Activated CD8-positive, alpha-beta memory T cell treated with anti-CD3 and anti-CD28 coated beads, Interleukin-2, amount 50 U/mL, for 4 hours (primary cell): ENCODE measurements around the gene CCDC91.
"Not testable (repeated sequence)": the region's sequence is repeated elsewhere in the genome, so short reads cannot be mapped to it uniquely, and the experiment has no call there.

Source experiments
- DNase-seq: peaks from one replicate; pipeline ENCODE4 v3.0.0-alpha.2; 2020

Gene CCDC91

GRCh38 chr12:28186500-28186899 lies 3.8 kb upstream of the CCDC91 start:
- no peak for DNase-seq

DNA sequence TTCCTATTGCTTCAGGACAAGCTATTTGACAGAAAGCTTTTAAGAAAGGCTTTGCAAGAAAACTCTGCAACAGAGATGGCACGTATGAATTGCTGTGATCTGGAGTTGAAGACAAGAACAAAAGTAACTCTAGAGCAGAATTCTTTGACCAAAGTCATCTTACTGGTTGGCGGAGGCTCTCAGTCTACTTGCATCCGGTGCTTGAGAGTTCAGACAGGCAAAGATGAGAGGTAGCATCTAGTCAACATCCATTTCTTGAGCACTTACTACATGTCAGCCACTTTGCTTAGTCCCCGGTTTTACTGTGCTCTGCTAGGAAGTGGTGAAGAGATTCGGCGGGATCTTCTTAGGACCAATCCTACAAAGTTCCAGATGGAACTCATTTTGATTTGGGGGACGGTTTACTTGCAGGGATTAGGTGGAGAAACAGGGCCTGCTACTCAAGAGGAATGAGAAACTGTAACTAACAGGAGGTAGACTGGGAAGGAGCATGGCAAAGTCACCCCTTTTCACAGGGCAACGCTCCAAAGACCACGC lies 404 bp upstream of the CCDC91 start:
- no peak for DNase-seq

- peak; percentile 28 for DNase-seq
Observed at GRCh38 chr12:28191051-28192048, 1.1 kb downstream of the CCDC91 start.

- DNase-seq: no peak
Observed at GRCh38 chr12:28192125-28192524, 1.9 kb downstream of the CCDC91 start.

- DNase-seq: not testable (repeated sequence)
Observed at GRCh38 chr12:28194621-28195020, 4.4 kb downstream of the CCDC91 start.

DNA sequence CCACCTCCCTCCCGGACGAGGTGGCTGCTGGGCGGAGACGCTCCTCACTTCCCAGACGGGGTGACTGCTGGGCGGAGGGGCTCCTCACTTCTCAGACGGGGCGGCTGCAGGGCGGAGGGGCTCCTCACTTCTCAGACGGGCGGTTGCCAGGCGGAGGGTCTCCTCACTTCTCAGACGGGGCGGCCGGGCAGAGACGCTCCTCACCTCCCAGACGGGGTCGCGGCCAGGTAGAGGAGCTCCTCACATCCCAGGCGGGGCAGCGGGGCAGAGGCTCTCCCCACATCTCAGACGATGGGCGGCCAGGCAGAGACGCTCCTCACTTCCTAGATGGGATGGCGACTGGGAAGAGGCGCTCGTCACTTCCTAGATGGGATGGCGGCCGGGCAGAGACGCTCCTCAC lies 10.9 kb downstream of the CCDC91 start:
- DNase-seq: not testable (repeated sequence)

DNA sequence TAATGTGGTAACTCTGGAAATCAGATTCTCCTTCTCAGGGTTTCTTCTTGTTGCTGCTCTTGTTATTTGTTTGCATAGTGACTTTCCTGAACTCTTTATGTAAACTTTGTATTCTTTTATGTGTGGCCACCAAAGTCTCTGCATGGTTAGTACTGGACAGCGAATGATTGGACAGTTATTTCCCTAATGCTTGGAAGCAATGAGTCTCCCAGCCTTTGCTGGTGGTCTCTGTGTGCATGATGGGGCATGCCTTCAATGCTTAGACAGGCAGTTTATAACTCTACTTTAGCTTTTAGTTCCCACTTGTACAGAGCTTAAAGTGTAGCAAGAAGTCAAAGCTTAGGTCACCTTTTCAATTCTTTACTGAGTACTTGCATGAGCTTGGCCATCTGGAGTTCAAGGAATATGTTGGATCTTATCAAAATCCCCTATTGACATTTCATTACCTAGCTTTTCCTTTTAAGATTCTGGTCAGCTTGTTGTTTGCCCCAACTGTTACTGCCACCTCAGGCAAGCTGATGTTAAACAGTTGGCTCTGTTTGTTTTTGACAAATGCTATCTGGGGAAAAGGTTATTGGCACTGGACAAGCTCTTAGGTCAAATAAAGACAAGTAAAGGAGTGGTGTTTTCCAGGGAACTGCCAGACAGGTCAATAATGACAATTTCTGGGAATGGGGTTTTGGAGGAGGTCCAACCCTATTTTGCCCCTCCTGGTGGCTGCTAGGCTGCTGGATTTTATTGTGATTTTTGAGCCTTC lies 12.3 kb downstream of the CCDC91 start:
- DNase-seq: no peak

- no peak for DNase-seq
Observed at GRCh38 chr12:28209782-28210181, 19.5 kb downstream of the CCDC91 start.

DNA sequence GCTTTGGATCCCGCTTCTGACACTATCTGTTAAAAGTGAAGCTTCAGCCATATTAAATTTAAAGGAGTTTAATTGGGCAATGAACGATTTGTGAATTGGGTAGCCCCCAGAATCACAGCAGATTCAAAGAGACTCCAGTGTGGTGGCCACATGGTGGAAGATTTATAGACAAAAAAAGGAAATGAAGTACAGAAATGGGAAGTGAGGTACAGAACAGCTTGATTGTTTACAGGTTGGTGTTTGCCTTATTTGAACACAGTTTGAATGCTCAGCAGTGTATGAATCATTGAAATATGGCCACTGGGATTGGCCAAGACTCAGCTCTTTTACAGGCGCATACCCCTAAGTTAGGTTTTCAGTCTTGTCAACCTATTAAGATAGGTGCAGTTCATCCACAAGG lies 21.9 kb downstream of the CCDC91 start:
- no peak for DNase-seq

DNA sequence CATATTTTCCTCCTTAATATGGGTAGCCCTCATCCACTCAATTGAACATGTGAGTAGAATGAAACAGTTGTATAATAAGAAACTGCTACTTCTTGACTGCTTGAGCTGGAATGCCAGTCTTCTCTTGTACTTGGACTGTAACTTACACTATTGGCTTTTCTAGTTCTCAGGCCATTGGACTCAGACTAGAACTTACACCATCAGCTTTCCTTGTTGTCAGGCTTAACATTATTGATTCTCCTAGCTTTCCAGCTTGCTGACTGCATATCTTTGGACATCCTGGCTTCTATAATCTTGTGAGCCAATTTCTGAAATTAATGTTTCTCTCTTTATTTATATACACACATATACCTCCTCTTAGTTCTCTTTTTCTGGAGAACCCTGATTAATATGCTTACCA lies 24.8 kb downstream of the CCDC91 start:
- no peak for DNase-seq

GRCh38 chr12:28216016-28216415 lies 25.8 kb downstream of the CCDC91 start:
- DNase-seq: no peak

DNA sequence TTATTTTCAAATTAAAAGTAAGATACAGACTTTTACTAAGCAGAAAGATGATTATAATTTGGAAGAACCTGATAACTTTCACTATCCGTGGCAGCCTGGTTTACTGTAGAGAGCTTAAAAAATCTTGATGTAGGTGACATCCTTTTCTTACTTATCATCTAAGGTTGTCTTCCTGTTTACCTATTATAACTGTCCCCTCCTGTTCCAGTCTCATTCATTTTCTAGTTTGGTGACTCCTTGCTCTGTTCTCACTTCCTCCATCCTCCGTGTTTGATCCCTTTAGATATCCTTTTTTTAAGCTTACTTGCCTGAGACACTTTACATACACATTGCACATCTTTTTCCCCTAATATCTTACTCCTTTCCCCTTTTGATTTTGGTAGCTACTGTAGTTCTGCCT lies 27.5 kb downstream of the CCDC91 start:
- DNase-seq: no peak

- no peak for DNase-seq
Observed at GRCh38 chr12:28218875-28219274, 28.6 kb downstream of the CCDC91 start.

DNA sequence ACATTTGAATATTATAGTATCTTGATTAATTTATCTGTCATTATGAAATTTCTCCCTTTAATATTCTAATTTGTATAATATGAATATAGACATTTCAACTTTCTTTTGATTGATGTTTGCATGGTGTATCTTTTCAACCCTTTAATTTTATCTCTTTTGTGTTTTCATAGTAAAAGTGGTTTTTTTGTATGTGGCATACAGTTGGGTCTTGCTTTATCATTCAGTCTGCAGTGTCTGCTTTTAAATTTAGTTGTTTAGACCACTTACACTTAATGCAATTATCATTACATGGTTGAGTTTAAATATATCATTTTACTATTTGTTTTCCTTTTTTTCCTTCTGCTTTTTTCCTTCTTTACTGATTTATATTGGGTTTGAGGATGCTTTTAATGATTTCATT lies 29.6 kb downstream of the CCDC91 start:
- DNase-seq: no peak

DNA sequence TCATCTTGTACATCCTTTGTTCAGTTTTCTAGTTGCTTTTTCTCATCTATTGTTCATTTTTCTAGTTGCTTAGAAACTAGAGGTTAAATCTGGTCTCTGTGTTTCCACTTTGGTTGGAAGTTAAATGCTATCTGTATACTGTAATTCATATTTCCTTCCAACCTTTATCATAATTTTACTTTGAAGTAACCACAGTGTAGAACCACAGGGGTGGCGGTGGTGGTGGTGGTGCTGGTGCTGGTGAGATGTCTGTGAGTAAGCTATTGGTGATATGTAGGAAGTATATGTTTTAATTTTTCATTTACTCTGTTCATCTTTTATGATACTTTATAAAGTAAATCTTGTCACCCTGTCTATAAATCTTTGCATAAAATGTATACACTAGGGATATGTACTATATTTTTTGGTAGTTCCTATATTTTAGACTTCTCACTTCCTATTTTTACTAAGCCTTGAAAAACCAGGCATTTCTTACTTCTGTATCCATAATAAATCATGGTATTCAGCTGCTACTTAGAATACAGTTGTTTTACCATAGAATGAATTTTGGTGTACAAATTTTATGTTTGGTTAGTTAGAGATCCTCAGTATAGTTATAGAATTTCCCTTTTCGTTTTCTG lies 31.9 kb downstream of the CCDC91 start:
- DNase-seq: peak; percentile 78

DNA sequence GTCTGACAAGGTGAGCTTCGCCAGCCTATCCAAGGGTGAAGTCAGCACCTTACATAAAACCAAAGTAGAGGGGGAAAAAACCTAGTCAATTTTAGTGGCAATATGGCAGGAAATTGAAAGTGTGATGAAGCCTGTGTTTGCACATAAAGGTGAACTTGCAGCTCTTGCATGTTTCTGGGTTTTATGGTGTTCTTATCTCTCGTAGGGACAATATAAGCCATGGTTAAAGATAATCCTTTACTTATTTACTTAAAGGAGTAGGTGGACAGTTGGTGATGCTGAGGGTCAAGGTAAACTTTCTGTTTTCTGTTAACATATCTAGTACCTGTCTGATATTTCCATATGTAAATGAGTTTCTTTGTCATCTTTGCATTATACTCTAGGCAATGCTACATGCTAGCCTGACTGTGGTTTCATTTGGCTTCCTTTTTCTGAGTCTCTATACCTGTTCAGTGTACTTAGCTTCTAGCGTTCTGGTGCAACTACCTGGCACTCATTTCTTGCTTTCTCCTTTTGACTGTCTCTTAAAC lies 32.8 kb downstream of the CCDC91 start:
- DNase-seq: peak; percentile 14

- no peak for DNase-seq
Observed at GRCh38 chr12:28223858-28224257, 33.6 kb downstream of the CCDC91 start.

DNA sequence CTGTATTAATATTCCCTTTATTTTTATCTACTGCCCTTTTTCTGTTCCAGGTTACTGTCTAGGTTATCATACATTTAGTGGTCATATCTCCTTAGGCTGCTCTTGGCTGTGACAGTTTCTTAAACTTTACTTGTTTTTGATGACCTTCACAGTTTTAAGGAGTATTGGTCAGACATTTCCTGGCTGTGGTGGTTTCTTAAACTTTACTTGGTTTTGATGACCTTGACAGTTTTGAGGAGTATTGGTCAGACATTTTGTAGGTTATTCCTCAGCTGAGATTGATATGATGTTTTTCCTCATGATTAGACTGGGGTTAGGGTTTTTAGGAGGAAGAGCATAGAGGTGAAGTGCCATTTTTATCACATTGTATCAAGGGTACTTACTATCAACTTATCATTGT lies 36.4 kb downstream of the CCDC91 start:
- DNase-seq: no peak

- no peak for DNase-seq
Observed at GRCh38 chr12:28227251-28227650, 37.0 kb downstream of the CCDC91 start.

- no peak for DNase-seq
Observed at GRCh38 chr12:28231248-28231647, 41.0 kb downstream of the CCDC91 start.

DNA sequence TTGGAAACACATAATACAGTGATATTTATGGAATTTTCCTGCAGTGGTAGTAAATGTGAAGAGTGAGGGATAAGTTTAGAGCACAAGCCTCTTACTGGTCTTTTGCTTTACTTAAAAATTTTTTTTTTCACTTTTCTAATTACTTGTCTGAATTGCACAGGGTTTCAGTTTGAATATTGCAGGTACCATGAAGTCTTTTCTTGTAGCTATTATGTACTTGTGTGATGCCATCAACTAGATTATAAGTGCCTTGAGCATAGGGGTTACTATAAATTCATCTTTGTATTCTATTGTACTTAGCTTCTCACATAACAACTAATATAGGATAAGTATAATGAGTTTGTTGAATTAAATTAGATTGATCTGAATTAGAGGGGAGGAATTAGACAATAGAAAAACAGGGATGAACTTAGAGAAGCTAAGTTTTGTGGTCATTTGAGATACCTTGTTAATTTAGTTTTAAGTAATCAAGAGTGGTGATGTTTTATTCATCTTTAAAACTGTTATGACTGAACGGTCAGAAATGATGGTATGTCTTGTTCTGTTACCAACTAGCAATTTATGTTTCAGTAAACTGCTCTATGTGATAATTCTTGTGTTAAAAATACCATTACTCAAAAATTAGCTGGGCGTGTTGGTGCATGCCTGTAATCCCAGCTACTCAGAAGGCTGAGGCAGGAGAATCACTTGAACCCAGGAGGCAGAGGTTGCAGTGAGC lies 42.1 kb downstream of the CCDC91 start:
- DNase-seq: no peak

GRCh38 chr12:28234444-28234843 lies 44.2 kb downstream of the CCDC91 start:
- no peak for DNase-seq
